A673 (cell line): ENCODE measurements around the gene SBK1. TPM values are rescaled to one million over a fixed set of nuclear protein-coding genes. Genes with fewer than 3 reads are reported as not detected.

Experiments
- BruUV-seq: library from RNA; stranded (reverse); fragments of 400-500 nt; replicated peaks from 2 replicates; lab custom pipeline; 2021; lab: Mats Ljungman, UMichigan
- CTCF ChIA-PET: fragments of 300-600 bp; sonication (Branson Sonifier 250); formaldehyde crosslinking; loops from one replicate; lab custom pipeline; 2022; ENCODE audit warnings: antibody characterized with exemption; lab: Charles Lee
- POLR2A ChIA-PET: fragments of 300-600 bp; sonication (Branson Sonifier 250); formaldehyde crosslinking; loops from one replicate; lab custom pipeline; 2022; ENCODE audit warnings: antibody characterized with exemption; ENCODE audit not compliant: low non-redundant PET; lab: Charles Lee
- DNase-seq: peaks from one replicate; pipeline ENCODE4 v3.0.0-alpha.2; 2015; ENCODE audit warnings: low spot score
- H3K27ac ChIP-seq: fragments of 200-600 bp; sonication (generic); 2 replicates; pipeline ENCODE4 v1.5.1; 2016; ENCODE audit warnings: mixed run types, low read depth, mild to moderate bottlenecking, mixed read lengths, antibody characterized with exemption, low read length; ENCODE audit not compliant: poor library complexity, severe bottlenecking
- H3K27me3 ChIP-seq: fragments of 200-600 bp; sonication (generic); replicated peaks from 2 replicates; pipeline ENCODE4 v1.6.1; 2017; ENCODE audit warnings: mixed run types, low read depth, mild to moderate bottlenecking, mixed read lengths, antibody characterized with exemption, low read length; ENCODE audit not compliant: insufficient read depth, poor library complexity
- H3K36me3 ChIP-seq: fragments of 200-600 bp; sonication (generic); 2 replicates; pipeline ENCODE4 v1.6.1; 2016; ENCODE audit warnings: mixed run types, mild to moderate bottlenecking, mixed read lengths, antibody characterized with exemption, low read length; ENCODE audit not compliant: insufficient read depth, poor library complexity, severe bottlenecking
- H3K4me1 ChIP-seq: fragments of 200-600 bp; sonication (generic); 2 replicates; pipeline ENCODE4 v1.6.1; 2017; ENCODE audit warnings: mixed run types, mild to moderate bottlenecking, mixed read lengths, antibody characterized with exemption, low read length; ENCODE audit not compliant: insufficient read depth, poor library complexity, severe bottlenecking
- H3K4me3 ChIP-seq: fragments of 200-600 bp; sonication (generic); 2 replicates; pipeline ENCODE4 v1.5.1; 2016; ENCODE audit warnings: low read depth, mixed run types, mild to moderate bottlenecking, mixed read lengths, low read length; ENCODE audit not compliant: poor library complexity, severe bottlenecking
- H3K9me3 ChIP-seq: fragments of 200-600 bp; sonication (generic); 2 replicates; pipeline ENCODE4 v1.6.1; 2016; ENCODE audit warnings: mixed run types, low read depth, mild to moderate bottlenecking, mixed read lengths, antibody characterized with exemption, low read length; ENCODE audit not compliant: poor library complexity, severe bottlenecking
- CTCF ChIP-seq: fragments of 300-800, 200-600 bp; sonication (generic); conservative IDR thresholded peaks from 2 replicates; pipeline ENCODE4 v1.5.1; 2017; ENCODE audit warnings: low read depth, mild to moderate bottlenecking, antibody characterized with exemption, low read length, moderate library complexity, mixed read lengths
- EZH2 ChIP-seq: fragments of 200-600 bp; sonication (generic); IDR thresholded peaks from 2 replicates; pipeline ENCODE4 v1.6.1; 2017; ENCODE audit warnings: borderline replicate concordance, low read depth, mild to moderate bottlenecking, mixed read lengths, antibody characterized with exemption, low read length; ENCODE audit not compliant: poor library complexity, severe bottlenecking
- intact Hi-C: fragments of 100-400 bp; cut with micrococcal nuclease; formaldehyde crosslinking; loops from one replicate; pipeline ENCODE4 v1.10.0; 2022; ENCODE audit not compliant: unreplicated experiment
- total RNA-seq: library from RNA; stranded (reverse); gene quantifications from 2 replicates; pipeline ENCODE4 v1.2.3, GENCODE V29; 2021

Gene SBK1
- total RNA-seq, 1 experiment from 2014 or later = 22.2 TPM

- CTCF ChIA-PET = interaction anchor here (0.7 to 1.2 kb wide), 2 partner anchors 35 to 663 kb away, joined by 3 to 4 read pairs; no protein-coding TSS in a partner anchor
- POLR2A ChIA-PET = interaction anchor here (0.6 kb wide), 2 partner anchors 33 to 541 kb away, joined by 4 read pairs; partner anchors contain the start of gene ATXN2L
- no peak overlapping the region for H3K4me3 ChIP-seq
- no peaks in the 10 kb centered on the region for H3K27me3 ChIP-seq
- TF ChIP-seq EZH2 (no peak), CTCF (no peak)
- DNase-seq = no peak
- H3K4me1 ChIP-seq = no peaks in the 10 kb centered on the region
- no peaks in the 10 kb centered on the region for H3K9me3 ChIP-seq
- intact Hi-C loops = no loop called here
- H3K36me3 ChIP-seq = no peaks in the 10 kb centered on the region
- H3K27ac ChIP-seq = no peak overlapping the region
- BruUV-seq = no TSS peak
Observed at GRCh38 chr16:28282045-28282444, 10.3 kb upstream of the SBK1 start.

GRCh38 chr16:28283173-28283572 lies 9.2 kb upstream of the SBK1 start:
- DNase-seq = no peak
- no TSS peak for BruUV-seq
- POLR2A ChIA-PET = no interaction called here
- intact Hi-C loops = no loop called here
- Histone ChIP-seq H3K27ac (no peak overlapping the region), H3K9me3 (no peaks in the 10 kb centered on the region), H3K4me3 (no peak overlapping the region), H3K36me3 (no peaks in the 10 kb centered on the region), H3K4me1 (no peaks in the 10 kb centered on the region), H3K27me3 (no peaks in the 10 kb centered on the region)
- CTCF ChIA-PET = no interaction called here
- TF ChIP-seq EZH2 (no peak), CTCF (no peak)

GRCh38 chr16:28283798-28284577 lies 8.3 kb upstream of the SBK1 start:
- H3K9me3 ChIP-seq = no peaks in the 10 kb centered on the region
- no peak overlapping the region for H3K4me3 ChIP-seq
- BruUV-seq = no TSS peak
- DNase-seq = no peak
- no peaks in the 10 kb centered on the region for H3K4me1 ChIP-seq
- H3K27ac ChIP-seq = no peak overlapping the region
- intact Hi-C loops = no loop called here
- POLR2A ChIA-PET = no interaction called here
- TF ChIP-seq CTCF (no peak), EZH2 (no peak)
- H3K27me3 ChIP-seq = no peaks in the 10 kb centered on the region
- no peaks in the 10 kb centered on the region for H3K36me3 ChIP-seq
- CTCF ChIA-PET = no interaction called here
